ENCODE results near the gene HAND1.

HAND1 gene

GRCh38 chr5:154508114-154508513 is 30.1 kb upstream of the HAND1 start:
- DNase-seq (ENCODE audit: extremely low read depth, low read depth), result no peak
- no peak overlapping the region for H3K4me3 ChIP-seq (replicated peaks; ENCODE audit: low read depth, low read length)
- no peak for TF ChIP-seq CTCF (IDR thresholded peaks at IDR 0.05; ENCODE audit: low read depth, low read length, missing control alignments)

- H3K4me3 ChIP-seq (replicated peaks; ENCODE audit: low read depth, low read length), result no peak overlapping the region
- no peak for DNase-seq (ENCODE audit: extremely low read depth, low read depth)
- no peak for TF ChIP-seq CTCF (IDR thresholded peaks at IDR 0.05; ENCODE audit: low read depth, low read length, missing control alignments)
Observed at GRCh38 chr5:154506716-154507080, 28.7 kb upstream of the HAND1 start.

- no peak for TF ChIP-seq CTCF (IDR thresholded peaks at IDR 0.05; ENCODE audit: low read depth, low read length, missing control alignments)
- no peak overlapping the region for H3K4me3 ChIP-seq (replicated peaks; ENCODE audit: low read depth, low read length)
- no peak for DNase-seq (ENCODE audit: extremely low read depth, low read depth)
Observed at GRCh38 chr5:154506049-154506715, 28.2 kb upstream of the HAND1 start.

GRCh38 chr5:154505567-154505966 is 27.5 kb upstream of the HAND1 start:
- H3K4me3 ChIP-seq (replicated peaks; ENCODE audit: low read depth, low read length), result no peak overlapping the region
- no peak for DNase-seq (ENCODE audit: extremely low read depth, low read depth)
- peak; percentile 9 for TF ChIP-seq CTCF (IDR thresholded peaks at IDR 0.05; ENCODE audit: low read depth, low read length, missing control alignments)

- no peak for TF ChIP-seq CTCF (IDR thresholded peaks at IDR 0.05; ENCODE audit: low read depth, low read length, missing control alignments)
- no peak for DNase-seq (ENCODE audit: extremely low read depth, low read depth)
- H3K4me3 ChIP-seq (replicated peaks; ENCODE audit: low read depth, low read length), result no peak overlapping the region
Observed at GRCh38 chr5:154503698-154504039, 25.6 kb upstream of the HAND1 start.

- DNase-seq (ENCODE audit: extremely low read depth, low read depth), result no peak
- no peak overlapping the region for H3K4me3 ChIP-seq (replicated peaks; ENCODE audit: low read depth, low read length)
- TF ChIP-seq CTCF (IDR thresholded peaks at IDR 0.05; ENCODE audit: low read depth, low read length, missing control alignments), result no peak
Observed at GRCh38 chr5:154502180-154502579, 24.2 kb upstream of the HAND1 start.

- DNase-seq (ENCODE audit: extremely low read depth, low read depth), result no peak
- no peak overlapping the region for H3K4me3 ChIP-seq (replicated peaks; ENCODE audit: low read depth, low read length)
- TF ChIP-seq CTCF (IDR thresholded peaks at IDR 0.05; ENCODE audit: low read depth, low read length, missing control alignments), result no peak
Observed at GRCh38 chr5:154501566-154501965, 23.5 kb upstream of the HAND1 start.

Data from HFF-Myc (cell line).